NCI-H146 (cell line): ENCODE data around the gene GHR.

Source experiments
- DNase-seq: peaks from one replicate; lab custom pipeline; 2025; lab: John Stamatoyannopoulos, UW

Gene GHR

GRCh38 chr5:42462083-42462482, 38.8 kb downstream of the GHR start:
- DNase-seq = no peak

DNA sequence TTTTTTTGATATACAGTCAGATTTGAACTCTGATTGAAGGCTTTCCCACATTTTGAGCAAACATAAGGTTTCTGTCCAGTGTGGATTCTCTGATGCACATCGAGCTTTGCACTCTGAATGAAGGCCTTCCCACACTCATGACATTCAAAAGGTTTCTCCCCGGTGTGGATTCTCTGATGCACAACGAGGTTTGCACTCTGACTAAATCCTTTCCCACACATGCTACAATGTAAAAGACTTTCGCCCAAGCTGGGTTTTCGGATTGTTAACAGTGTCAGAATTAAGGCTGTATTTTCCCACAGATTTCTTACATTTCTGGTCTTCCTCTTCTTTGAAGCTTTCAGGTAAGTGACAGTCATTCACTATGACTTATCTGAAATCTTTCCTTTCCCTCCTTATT, 44.3 kb downstream of the GHR start:
- no peak for DNase-seq

GRCh38 chr5:42467981-42468524, 44.8 kb downstream of the GHR start:
- no peak for DNase-seq

DNA sequence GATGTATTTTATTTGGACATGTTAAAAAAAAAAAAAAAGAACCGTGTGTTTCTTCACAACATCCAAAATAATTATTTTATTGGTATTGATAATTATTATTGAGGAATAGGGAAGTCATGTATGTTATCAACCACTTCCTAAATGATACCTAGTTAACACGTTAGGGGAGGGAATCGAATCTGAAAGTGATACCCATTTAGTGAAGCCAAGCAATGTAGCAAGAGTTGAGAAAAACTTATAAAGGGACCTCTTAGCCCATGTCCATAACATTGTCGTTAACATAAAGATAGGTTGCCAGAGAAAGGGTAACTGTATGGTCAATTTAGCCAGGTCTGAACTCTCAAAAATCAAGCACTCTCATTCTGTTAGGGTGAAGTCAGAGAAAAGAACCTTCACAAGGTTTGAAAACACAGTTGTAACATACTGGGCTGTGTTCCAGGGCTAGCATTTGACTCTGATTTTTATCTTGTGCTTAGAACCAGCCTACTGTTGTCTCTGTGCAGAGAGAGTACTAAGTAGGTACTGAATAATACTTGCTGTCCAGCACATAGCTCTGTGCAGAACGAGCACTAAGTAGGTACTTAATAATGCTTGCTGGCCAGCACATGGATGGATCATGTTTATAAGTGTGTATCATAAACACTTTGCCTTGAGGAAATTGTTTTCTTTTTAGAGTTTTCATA, 60.4 kb downstream of the GHR start:
- no peak for DNase-seq

DNA sequence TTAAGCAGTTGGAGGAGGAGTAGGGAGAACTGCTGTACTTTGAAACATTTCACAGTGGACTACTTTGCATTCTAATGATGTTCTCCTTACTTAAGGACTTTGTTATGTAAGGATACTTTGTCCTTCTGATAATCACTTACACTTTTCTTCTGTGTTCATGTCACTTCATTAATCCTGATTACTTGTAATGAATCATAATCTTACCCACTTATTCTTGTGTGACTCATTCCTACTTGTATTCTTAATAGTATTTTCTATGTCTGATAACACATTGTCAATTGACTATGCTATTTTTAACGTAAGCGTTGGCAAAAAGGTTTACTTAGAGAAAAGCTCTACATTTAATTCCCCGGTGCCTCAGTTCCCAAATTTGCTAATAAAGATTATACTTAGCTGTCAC, 63.8 kb downstream of the GHR start:
- DNase-seq = no peak

GRCh38 chr5:42487821-42488220, 64.6 kb downstream of the GHR start:
- no peak for DNase-seq

DNA sequence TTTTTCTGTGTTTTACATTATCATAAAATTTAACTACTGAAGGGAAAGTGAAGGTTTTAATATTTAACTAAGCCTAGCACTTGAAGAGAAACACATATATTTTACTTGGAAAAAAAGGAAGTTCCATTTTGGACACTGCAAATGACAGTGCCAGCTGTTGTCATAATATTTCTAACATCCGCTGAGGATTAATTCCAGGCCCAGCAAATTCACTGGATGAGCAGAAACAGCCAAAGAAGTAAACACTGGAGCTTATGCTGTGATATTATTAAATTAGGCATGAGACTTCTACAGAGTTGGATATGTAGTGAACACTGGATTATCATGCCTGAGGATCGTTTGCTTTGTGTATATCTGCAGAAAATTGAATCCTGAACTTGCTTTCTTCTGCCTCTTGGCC, 67.6 kb downstream of the GHR start:
- DNase-seq = no peak

DNA sequence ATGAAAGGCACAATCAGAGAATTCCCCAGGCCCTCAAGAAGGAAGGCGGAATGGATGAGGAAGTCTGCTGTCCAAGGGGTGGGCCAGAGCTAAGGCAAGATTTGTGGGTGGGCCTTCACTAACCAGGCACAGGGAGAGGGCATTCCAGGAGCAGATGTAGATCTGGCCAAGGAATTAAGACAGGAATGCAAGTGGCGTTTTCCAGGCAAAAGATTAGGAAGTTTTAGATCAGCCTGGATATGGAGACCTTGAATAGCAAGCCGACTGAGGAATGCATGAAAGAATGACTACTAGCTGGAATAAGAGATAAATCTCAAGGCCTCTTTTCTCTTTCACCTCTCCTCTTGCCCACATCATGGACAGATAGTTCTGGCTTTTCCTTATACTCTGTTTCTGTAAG, 68.5 kb downstream of the GHR start:
- no peak for DNase-seq

DNA sequence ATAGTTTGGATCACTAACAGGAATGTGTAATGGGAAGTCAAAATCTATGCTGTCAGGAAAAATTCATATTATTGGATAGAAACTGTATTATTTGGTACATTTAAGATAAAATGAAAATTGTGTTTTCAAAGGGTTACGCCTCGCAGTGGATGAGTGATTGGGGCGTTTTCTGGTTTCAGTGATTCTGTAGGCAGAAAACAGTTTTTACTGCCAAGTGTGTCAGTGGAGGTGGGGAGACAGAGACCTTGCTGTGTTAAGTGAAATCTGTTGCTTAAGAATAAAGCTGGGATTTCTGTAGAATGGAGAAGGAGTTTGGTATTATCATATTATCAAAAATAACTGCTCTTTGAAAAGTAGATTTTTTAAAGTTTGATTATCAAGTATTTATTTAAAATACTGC, 69.7 kb downstream of the GHR start:
- no peak for DNase-seq

DNA sequence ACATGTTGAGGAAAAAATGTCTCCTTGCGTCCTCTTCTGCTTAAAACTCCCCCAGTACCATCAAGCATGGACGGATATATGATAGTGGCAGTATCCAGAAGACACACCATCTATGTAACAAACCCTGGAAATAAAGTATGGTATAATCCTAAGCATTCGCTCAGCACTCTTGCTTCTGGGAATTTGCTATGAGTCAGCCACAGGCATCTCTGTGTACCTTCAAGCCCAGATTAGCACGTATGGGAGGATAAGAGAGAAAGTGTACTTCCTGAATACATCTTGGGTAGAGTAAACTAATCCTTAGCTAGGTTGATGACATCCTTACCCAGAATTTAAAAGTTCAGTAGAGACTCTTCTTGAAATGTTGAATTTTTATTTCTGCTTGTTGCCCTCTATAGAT, 71.2 kb downstream of the GHR start:
- no peak for DNase-seq

- no peak for DNase-seq
These were observed 72.7 kb downstream of the GHR start for GRCh38 chr5:42495914-42496313.

- DNase-seq = no peak
These were observed 73.3 kb downstream of the GHR start for GRCh38 chr5:42496397-42497156.

DNA sequence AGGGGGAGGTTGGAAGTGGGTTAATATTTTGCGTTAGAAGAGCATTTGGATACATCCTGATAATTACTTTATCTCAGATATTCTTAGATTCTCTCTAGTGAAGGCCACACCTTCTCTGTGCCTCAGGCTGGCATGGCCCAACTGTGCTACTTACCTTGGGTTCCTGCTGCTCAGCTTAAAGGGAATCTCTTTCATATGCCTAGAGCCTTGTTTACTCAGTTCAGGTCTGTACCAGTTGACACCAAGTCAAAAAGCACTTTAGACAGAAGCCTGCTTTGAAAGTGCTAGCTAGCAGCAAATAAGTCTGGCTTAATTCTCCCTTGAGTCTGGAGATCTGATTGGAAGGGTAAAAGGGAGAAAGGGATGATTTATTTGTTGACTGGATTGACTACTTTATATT, 74.8 kb downstream of the GHR start:
- no peak for DNase-seq

DNA sequence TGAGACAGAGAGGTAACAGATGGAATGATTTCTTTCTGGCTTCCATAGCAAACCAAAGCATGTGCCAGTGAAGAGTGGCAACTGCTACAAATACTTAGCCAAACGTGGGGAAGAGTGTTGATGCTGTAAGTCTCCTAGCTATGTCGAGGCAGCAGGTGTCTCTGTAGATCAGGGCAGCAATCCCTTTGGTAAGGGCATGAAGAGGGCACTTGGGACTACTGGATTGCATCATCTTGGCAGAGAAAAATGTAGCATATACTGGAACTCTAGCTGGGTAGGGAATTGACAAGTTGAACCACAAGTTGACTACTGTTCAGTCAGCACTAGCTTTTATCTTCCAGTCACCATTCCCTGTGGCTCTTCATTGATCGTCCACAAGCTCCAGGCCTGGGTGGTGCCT, 75.8 kb downstream of the GHR start:
- no peak for DNase-seq

- DNase-seq = no peak
These were observed 76.9 kb downstream of the GHR start for GRCh38 chr5:42500003-42500599.

DNA sequence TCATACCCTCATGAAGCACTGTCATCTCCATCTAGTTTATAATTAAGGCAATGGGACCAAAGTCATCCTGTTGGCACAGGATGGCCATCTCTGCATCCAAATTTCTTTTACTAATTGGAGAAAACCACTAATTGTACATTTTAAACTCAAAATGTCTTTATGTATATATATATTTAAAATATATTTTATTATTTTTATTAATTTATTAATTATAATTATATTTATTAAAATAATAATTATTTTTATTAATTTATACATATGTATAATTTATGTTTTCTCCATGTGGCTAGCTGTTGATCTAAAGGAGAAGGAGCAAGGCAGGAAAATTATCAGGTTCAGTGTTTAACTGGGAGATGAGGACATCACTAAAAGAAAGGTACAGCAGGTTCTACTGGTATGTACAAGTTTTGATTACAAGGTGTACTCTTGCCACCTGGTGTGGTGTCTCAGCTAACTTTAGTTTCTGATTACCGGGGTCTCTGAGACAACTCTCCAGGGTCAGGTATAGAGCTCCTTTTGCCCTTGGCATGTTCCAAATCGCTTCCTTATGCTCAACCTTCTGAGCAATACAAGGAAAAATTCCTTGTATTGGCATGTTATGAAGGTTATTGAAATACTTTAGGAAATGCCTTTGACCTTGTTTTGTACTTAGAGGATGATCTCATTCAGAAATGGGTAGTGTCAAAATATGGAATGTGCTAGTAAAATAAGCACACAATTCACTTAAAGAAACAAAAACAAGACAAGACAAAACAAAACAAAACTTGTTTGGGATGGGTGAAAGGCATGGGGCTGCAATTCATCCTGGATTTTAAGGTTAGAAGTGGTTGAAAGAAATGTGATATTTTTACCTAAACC, 79.6 kb downstream of the GHR start:
- no peak for DNase-seq

DNA sequence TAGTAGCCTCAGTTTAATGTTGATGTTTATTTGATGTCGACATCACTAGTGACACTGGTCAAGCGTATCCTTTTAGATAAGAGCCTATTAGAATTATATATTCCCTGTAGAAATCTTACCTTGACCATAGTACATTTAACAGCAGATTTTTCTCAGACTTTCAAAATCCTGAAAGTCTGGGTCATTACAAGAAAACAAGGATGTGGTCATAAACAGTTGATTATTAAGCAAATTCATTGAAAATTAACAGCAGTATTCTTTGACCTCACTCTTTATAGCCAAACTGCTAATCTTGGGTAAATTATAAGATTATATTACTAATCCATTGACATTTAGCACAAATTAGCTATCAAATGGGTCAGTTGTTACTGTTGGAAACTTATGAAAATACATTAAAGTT, 83.4 kb downstream of the GHR start:
- no peak for DNase-seq

DNA sequence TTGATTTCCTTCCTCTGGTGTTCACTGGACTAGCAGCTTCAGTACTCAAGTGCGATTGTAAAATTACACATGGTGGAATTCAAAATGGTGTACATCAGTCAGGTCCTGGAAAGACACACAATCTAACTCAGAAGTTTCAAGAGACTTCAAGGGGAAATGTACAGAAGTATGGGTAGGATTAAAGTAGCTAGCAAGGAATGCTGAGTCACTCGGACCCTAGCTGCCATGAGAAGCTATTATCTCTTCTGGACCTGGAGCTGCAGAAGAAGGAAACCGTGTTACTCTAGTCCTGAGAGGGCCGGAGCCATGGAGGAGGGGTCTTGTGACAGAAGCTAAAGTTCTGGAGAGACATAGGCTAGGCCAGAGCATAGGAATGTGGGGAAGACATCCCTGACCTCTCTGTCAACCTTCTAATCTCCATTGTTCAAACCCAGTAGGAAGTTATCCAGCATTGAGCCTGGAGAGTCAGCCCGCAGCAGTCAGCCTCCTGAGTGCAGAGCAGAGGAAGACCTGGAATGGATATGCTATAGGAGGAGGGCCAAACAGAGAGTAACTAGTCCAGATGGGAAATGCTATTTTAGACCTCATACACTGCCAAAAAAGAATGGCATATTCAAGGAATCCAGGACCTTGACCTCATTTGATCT, 84.3 kb downstream of the GHR start:
- no peak for DNase-seq

- DNase-seq = no peak
These were observed 90.0 kb downstream of the GHR start for GRCh38 chr5:42513246-42513645.

GRCh38 chr5:42514754-42515153, 91.5 kb downstream of the GHR start:
- no peak for DNase-seq

DNA sequence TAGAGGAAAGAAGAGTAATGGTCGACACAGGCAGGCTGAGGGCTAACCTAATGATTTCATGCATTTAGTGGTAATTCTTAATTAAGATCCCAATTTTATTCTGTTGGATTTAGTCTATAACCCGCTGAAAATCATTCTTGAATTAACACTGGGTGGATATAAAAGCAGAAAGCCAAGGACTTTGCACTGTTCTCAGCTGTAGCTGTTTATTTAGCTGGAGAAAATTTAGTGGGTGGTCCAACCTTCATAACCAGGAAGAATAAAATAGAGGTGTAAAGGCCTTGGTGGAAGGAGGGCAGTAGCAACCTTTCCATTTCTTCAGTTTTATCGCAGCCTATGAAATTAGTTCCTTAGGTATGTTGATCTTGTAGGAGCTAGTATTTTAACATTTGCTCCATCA, 92.3 kb downstream of the GHR start:
- DNase-seq = no peak
